Mucosa of gallbladder (tissue), 1 donor: ENCODE results near the gene PRADC1. TPM values are rescaled to one million over a fixed set of nuclear protein-coding genes. Genes with fewer than 3 reads are reported as not detected.
"Not testable (repeated sequence)": the region's sequence is repeated elsewhere in the genome, so short reads cannot be mapped to it uniquely, and the experiment has no call there.

ENCODE experiments used
- DNase-seq: peaks from one replicate; pipeline ENCODE4 v3.0.0-alpha.2; 2020; ENCODE audit warnings: low spot score
- total RNA-seq: library from RNA; stranded (reverse); gene quantifications from one replicate; pipeline ENCODE4 v1.2.1, GENCODE V29; 2021
- donor health status: DM: no; HTN: no; CAD: no.

PRADC1 gene
- total RNA-seq, 1 donor from 2014 or later, result 20.8 TPM

DNA sequence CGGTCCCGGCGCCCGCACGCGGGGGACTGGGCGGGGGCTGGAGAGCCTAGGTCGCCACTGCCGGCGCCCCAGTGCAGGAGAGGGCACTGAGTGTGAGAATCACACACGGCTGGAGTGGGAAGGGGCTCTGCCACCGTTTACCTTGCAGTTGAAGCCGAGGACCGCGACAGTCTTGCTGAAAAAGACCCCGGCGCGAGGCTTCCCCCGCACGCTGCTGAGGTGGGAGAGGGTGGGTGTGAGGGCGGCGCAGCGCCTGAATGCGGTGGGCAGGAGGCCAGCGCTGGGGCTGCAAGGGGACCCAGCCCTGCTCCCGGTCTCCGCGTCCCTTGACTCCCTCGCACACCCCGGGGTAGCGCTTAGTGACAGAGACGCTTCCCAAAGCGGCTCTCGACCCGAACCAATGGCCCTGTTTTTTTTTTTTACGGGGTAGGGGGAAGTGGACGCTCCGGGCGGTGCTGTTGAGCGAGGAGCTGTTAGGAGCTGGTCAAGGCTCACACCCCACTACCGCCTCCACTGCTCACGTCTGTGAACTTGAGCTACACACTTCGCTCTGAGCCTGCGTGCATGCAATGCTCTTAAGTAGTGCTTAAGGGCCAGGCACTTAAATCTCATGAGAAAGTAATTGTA is 29.9 kb downstream of the PRADC1 start:
- no peak for DNase-seq

DNA sequence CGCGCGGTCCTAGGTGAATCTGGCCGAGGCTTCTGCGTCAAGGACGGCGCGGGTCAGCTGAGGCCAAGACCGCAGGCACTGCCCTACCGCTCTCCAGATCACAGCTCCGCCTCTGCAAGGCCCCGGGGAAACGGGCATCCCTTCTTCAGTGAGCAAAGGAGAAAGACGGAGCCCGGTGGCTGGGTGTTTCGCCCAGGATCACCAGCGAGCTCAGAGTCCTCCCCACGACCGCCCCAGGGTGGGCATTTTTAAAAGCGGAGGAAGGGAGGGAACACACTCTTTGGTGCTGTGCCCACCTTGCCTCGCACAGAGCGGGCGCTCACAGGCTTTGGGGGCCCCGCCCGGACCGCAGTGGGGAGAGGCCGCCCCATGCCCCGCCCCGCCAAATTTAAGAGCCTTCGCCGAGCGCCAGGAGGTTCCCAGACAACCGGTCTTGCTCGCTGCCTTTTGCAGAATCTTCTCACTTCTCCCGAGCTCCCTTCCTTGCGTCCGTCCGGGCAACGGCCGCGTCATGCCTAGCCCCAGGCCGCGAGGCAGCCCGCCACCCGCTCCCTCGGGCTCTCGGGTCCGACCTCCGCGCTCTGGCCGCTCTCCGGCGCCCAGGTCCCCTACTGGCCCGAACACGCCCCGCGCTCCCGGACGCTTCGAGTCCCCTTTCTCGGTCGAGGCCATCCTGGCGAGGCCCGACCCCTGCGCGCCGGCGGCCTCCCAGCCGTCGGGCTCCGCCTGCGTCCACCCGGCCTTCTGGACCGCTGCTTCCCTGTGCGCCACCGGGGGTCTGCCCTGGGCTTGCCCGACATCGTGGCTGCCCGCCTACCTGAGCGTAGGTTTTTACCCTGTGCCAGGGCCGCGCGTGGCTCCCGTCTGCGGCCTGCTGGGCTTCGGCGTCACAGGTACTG is 30.6 kb downstream of the PRADC1 start, which contains the start of gene NOTO:
TSS of gene NOTO (plus strand) at position 419 of the 899 bp plus-strand sequence. CDS start at position 512, 93 bp downstream.
- no peak for DNase-seq

DNA sequence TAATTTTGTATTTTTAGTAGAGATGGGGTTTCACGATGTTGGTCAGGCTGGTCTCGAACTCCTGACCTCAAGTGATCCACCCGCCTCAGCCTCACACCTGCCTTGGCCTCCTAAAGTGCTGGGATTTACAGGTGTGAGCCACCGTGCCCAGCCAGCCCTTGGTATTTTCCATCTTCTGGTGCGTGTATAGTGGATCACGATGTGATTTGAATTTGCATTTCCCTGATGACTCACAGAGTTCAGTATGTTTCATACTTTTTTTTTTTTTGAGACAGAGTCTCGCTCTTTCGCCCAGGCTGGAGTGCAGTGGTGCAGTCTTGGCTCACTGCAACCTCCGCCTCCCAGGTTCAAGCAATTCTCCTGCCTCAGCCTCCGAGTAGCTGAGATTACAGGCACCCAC is 32.8 kb downstream of the PRADC1 start:
- not testable (repeated sequence) for DNase-seq

DNA sequence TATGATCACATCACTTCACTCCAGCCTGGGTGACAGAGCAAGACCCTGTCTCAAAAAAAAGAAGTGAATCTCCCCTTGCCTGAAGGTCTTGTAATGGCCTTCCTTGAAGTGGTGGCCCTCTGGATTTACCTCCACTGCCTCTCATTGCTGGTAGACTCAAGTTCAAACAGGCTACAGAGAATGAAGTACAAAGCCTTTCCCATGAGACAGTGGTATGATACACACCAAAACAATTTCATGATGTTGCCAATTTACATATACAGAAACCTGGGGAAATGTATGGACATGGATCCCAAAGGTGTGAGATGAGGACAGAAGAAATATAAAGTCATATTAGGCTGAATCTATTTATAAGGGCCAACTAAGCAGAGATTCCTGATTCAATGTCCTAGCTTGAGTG is 35.5 kb downstream of the PRADC1 start:
- no peak for DNase-seq

DNA sequence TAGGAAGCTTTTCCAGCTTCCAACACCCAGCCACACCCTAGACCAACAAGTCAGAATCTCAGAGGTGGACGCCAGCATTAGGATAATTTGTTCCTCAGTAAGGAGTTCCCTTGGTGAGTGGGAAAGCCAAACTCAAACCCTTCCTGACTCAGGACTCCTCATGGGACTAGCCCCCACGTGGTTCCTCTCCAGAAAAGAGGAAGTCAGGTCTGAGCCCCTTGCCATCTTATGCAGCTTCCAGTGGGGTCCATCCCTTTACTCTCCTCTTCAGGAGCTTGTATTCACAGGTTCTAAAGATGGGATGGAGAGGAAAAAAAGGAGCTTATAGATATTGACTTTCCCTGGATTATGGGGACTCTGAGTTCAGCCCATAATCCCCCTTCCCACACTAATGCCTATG is 45.5 kb downstream of the PRADC1 start:
- DNase-seq, result no peak

DNA sequence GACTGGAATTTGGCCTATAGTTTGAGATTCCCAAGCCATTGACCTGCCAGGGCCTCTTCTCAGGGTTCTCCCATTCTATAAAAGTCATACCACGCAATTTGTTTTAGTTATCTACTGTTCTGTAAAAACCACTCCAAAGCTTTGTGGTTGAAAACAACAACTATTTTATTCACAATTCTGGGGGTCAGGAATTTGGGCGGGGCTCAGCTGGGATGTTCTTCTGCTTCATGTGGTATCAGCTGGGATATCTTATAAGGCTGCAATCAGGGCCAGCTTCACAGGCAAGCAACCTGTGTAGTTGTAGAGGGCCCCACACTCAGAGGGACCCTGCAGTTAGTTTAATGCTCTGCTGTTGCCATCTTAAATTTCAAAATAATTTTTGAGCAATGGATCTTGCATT is 47.1 kb downstream of the PRADC1 start:
- DNase-seq, result no peak

Other genes with a start within 250 kb of the PRADC1 start
- 21.9 TPM for gene SFXN5, start 161.5 kb downstream of the PRADC1 start, total RNA-seq
- gene RAB11FIP5, start 120.3 kb downstream of the PRADC1 start, total RNA-seq, result 63.0 TPM
- gene NOTO, start 30.7 kb downstream of the PRADC1 start, total RNA-seq, result not detected
- gene SMYD5, start 19.0 kb downstream of the PRADC1 start, total RNA-seq, result 12.9 TPM
- gene CCT7, start 1.1 kb upstream of the PRADC1 start, total RNA-seq, result 205 TPM
- gene FBXO41, start 51.2 kb upstream of the PRADC1 start, total RNA-seq, result 8.5 TPM
- not detected for gene EGR4, start 60.3 kb upstream of the PRADC1 start, total RNA-seq
- 21.5 TPM for gene ALMS1, start 152.6 kb upstream of the PRADC1 start, total RNA-seq